Coronary artery (tissue), 2 donors: Measurements from ENCODE around the gene KRT82.

Source experiments
- DNase-seq: peaks from one replicate; pipeline ENCODE4 v3.0.0-alpha.2; 2017; ENCODE audit warnings: low spot score
- H3K27ac ChIP-seq, 2 donors: fragments of 200-600 bp; sonication (generic); one replicate each; pipeline ENCODE4 v1.5.1; 2016 to 2019
- H3K4me3 ChIP-seq: fragments of 200-600 bp; sonication (generic); 2 replicates; pipeline ENCODE4 v1.5.1; 2016; ENCODE audit warnings: mild to moderate bottlenecking, moderate library complexity
- TF ChIP-seq, protein P1 (sequence below): fragments of 200-600 bp; sonication (generic); IDR thresholded peaks from one replicate; pipeline ENCODE4 v1.5.1; 2019; ENCODE audit warnings: antibody characterized with exemption

Gene KRT82

GRCh38 chr12:52382854-52383253, 23.3 kb downstream of the KRT82 start:
- no peak for DNase-seq
- TF ChIP-seq, protein P1, sequence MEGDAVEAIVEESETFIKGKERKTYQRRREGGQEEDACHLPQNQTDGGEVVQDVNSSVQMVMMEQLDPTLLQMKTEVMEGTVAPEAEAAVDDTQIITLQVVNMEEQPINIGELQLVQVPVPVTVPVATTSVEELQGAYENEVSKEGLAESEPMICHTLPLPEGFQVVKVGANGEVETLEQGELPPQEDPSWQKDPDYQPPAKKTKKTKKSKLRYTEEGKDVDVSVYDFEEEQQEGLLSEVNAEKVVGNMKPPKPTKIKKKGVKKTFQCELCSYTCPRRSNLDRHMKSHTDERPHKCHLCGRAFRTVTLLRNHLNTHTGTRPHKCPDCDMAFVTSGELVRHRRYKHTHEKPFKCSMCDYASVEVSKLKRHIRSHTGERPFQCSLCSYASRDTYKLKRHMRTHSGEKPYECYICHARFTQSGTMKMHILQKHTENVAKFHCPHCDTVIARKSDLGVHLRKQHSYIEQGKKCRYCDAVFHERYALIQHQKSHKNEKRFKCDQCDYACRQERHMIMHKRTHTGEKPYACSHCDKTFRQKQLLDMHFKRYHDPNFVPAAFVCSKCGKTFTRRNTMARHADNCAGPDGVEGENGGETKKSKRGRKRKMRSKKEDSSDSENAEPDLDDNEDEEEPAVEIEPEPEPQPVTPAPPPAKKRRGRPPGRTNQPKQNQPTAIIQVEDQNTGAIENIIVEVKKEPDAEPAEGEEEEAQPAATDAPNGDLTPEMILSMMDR = no peak
- H3K27ac ChIP-seq = no peak overlapping the region
- no peak overlapping the region for H3K4me3 ChIP-seq

DNA sequence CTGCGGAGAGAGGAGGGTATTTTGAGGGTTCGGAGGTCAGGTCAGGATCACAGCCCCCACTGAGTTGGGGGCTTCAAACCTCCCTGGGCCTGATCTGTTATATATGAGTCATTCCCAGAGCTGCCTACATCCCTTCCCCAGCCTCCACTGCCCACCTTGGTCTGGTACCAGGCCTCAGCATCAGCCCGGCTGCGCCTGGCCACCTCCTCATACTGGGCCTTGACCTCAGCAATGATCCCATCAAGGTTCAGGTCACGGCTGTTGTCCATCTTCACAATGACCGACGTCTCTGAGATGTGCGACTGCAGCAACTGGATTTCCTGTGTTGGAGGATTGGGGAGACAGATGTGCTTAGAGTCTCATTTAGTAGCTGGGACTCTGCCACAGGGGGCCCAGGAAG, 24.9 kb downstream of the KRT82 start:
- TF ChIP-seq, protein P1 = no peak
- Histone ChIP-seq H3K4me3 (no peak overlapping the region), H3K27ac (no peak overlapping the region)
- DNase-seq = no peak

- no peak for DNase-seq
- no peak overlapping the region for H3K27ac ChIP-seq
- TF ChIP-seq, protein P1 = no peak
- no peak overlapping the region for H3K4me3 ChIP-seq
These were observed 25.9 kb downstream of the KRT82 start for GRCh38 chr12:52380271-52380694.

GRCh38 chr12:52379536-52379935, 26.6 kb downstream of the KRT82 start:
- TF ChIP-seq, protein P1 = no peak
- H3K27ac ChIP-seq = no peak overlapping the region
- no peak overlapping the region for H3K4me3 ChIP-seq
- DNase-seq = no peak

GRCh38 chr12:52378091-52378490, 28.0 kb downstream of the KRT82 start:
- TF ChIP-seq, protein P1 = no peak

GRCh38 chr12:52377266-52377665, 28.9 kb downstream of the KRT82 start:
- DNase-seq = no peak
- TF ChIP-seq, protein P1 = no peak
- Histone ChIP-seq H3K4me3 (no peak overlapping the region), H3K27ac (no peak overlapping the region)

More at GRCh38 chr12:52378091-52378490, 28.0 kb downstream of the KRT82 start:
- Histone ChIP-seq H3K4me3 (no peak overlapping the region), H3K27ac (no peak overlapping the region)
- DNase-seq = no peak

DNA sequence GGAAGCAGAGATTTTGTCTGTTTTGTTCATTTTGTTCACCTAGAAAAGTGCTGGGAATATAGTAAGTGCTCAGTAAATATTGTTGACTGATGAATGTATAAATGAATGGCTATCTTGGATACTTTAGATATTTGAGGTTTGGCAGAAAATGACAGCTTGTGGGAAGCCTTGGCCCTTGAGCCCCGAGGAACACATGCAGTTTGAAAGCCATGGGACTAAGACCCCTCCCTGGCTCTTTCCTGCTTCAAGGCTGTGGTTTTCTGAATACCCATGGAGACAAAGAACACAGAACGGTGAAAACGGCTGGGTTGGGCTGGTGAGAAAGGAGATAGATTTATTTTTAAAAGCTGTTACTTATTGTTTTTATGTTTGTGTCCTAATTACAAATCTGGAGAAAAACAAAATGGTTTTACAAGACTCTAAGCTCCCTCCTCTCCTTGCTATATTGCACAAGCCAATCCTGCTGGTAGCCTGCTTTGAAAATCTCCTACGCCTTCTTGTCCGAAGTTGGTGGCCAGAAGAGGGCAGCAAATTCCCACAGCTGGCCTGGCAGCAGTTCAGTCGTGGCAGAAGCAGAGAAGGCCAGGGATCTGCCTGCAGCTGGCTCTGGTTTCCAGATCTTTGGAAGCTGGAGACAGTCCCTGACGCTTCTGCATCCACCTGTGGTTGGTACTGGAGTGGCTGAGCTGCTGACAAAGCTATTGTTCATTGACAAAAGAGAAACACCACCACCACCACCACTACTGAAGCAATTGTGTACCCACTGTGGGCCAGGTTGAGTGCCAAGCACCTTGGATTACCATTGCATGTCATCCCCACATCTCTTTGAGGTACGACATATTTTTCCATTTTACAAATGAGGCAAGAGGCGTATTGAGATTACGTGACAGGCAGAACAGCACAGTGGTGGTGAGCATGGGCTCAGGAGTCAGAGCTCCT, 33.6 kb downstream of the KRT82 start:
- Histone ChIP-seq H3K27ac (peak overlapping the region; percentile 43 to 88), H3K4me3 (no peak overlapping the region)
- TF ChIP-seq, protein P1 = peak; percentile 74
- DNase-seq = peak; percentile 87
